Stimulated activated CD4-positive, alpha-beta T cell treated with anti-CD3 and anti-CD28 coated beads, Interleukin-1b, Interleukin-23, amount 100 ng/mL, for 1 hour (primary cell): ENCODE measurements around the gene MANF.
"Not testable (repeated sequence)": the region's sequence is repeated elsewhere in the genome, so short reads cannot be mapped to it uniquely, and the experiment has no call there.

Experiments used
- DNase-seq, 2 donors: peaks; one replicate each; pipeline ENCODE4 v3.0.0-alpha.2; 2020; ENCODE audit warnings: low read depth in 2 of 2

Gene MANF

GRCh38 chr3:51384726-51385473 lies at the start of gene MANF:
MANF (plus strand) TSS chr3:51385291; CDS start chr3:51385343, 52 bp downstream.
- peak; percentile 85 to 91 for DNase-seq

DNA sequence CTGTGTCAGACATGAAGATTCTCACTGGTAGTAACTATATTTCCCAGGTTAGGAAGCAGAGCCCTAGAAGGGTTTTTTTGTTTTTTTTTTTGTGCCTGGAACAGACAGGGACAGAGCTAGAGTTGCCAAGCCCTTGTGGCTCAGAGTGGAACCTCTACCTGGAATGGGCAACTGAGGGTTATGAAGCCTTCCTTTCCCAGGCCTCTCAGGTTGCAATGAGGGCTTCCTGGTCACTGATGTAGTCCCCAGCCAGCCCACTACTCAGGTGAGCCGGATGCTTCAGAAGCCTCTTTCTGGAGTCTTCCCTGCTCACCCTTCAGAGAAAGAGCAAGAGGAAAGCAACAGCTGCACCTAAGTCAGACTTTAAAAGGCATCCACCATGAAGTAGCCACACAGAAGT lies 48.8 kb upstream of the MANF start:
- DNase-seq: no peak

GRCh38 chr3:51337666-51338065 lies 47.4 kb upstream of the MANF start:
- DNase-seq: no peak

DNA sequence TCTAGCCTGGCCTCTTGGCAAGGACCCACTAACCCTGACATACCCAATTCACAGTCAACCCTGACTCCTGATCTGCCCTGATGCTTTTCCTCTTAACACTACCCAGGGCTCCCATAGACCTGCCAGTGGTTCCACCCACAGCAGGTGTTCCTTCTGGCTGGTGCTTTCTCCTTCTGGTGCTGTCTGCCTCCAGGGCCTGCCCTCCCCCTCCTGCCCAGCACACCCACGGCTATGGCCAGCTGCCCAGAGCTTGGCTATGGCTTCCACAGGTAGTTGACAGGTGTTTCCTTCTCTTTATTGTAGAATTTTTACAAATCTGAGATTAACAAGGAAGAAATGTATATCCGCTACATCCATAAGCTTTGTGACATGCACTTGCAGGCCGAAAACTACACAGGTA lies 46.5 kb upstream of the MANF start:
- DNase-seq: no peak

DNA sequence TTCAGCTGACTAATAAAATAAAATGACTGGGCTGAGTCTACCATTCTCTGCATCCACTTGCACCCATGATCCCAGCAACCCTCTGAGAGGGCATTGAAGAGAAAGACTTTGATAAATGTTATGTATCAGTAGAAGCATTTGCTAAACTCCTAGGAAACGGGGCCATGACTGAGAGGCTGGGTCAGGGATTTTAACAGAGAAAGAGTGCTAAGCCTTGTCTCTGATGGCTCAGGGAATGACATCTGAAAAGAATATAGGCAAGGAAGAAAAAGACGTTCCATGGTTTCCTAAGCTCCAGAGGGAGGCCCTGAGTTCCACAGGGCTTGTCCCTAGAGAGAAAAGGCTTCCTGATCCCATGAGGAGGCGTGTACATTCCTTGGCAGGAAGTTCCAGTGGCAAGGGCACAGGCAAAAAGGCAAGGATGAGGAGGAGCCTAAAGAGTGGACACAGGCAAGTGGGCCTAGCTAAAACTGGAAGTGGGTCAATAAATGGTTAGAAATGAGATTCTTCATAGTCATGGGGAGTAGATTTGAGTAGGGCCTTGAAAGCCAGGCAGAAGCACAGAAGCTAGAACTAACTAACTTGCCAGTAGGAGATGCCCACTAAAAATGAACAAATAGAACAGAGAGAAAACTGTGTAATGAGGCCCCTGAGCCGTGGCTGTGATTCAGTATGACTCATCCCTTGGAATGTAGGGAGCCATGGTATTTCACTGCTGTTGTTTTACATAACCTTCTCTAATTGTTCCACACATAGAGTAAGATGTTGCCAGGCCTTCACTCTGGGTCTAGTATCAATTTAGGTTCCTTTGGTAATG lies 44.9 kb upstream of the MANF start:
- DNase-seq: no peak

- no peak for DNase-seq
Observed at GRCh38 chr3:51340989-51341636, 44.0 kb upstream of the MANF start.

- DNase-seq: no peak
Observed at GRCh38 chr3:51343918-51344687, 41.0 kb upstream of the MANF start.

- no peak for DNase-seq
Observed at GRCh38 chr3:51350751-51351150, 34.3 kb upstream of the MANF start.

GRCh38 chr3:51353131-51353530 lies 32.0 kb upstream of the MANF start:
- DNase-seq: no peak

DNA sequence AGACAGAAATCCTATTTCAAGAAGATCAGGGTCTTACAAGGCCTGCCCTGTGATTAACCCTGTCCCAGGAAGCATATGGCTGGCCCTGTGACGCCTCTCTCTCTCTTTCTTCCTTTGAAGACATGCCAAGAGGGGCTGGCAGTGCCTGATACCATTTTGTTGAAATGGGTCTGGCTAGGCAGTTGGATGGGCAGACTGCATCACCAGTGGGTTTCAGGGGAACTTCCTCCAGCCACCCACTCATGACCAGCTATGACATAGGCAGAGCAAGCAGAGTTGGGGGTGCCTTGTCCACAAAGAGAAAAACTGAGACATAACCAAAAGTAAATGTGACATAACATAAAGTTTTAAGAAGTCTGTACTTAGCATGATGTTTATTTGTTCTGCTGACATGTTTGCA lies 31.4 kb upstream of the MANF start:
- DNase-seq: no peak

- DNase-seq: no peak
Observed at GRCh38 chr3:51354172-51354571, 30.9 kb upstream of the MANF start.

GRCh38 chr3:51354731-51355615 lies 30.1 kb upstream of the MANF start:
- DNase-seq: no peak

- DNase-seq: no peak
Observed at GRCh38 chr3:51355891-51356578, 29.1 kb upstream of the MANF start.

GRCh38 chr3:51357856-51358255 lies 27.2 kb upstream of the MANF start:
- DNase-seq: no peak

- DNase-seq: no peak
Observed at GRCh38 chr3:51358981-51359380, 26.1 kb upstream of the MANF start.

GRCh38 chr3:51360806-51361205 lies 24.3 kb upstream of the MANF start:
- DNase-seq: no peak

GRCh38 chr3:51361746-51362145 lies 23.3 kb upstream of the MANF start:
- no peak for DNase-seq

DNA sequence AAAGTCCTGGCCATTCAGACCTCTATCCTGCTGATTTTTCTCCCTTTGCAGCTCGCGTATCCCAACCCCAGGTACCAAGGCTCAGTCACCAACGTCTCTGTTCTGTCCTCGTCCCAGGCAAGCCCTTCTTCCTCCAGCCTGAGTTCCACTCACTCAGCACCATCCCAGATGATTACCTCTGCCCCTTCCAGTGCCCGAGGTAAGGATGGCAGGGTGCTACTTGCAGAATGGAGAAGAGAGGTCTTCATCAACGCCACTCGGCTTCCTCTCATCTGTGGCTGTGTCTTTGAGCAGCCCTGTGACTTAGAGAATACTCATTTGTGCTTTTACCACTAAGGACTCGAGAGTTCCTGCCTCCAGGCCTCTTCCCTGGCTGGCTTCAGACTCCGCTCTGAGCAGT lies 22.6 kb upstream of the MANF start:
- no peak for DNase-seq

GRCh38 chr3:51368276-51368675 lies 16.8 kb upstream of the MANF start:
- DNase-seq: not testable (repeated sequence)

DNA sequence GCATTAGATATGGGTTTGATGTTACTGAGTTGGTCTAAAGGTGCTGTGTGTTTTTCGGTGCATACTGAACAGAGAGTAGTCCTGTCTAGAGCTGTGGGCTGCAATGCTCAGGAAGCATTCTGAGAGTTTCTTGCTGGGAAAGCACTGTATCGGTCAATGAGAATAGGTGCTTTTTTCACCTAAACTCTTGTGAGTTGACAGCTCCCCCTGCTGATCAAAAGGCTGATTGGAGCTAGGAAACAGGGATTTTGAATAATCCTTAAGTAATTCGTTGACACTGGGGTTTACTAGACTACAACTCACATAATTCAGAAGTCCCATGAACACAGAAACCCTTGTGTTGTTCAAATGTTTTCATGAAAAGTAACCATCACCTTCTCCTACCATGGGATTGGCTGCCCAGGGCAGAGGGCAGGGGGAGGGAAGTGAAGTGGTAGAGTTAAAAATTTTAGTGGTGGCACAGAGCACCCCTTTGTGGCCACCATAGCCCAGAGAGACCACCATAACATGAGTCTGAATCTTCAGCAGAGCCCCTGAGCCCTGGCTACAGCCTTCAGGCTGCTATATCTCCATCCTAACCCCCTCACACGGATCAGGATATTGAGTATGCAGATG lies 13.0 kb upstream of the MANF start:
- peak in 1 of 2 donors; percentile 31 for DNase-seq
